ENCODE measurements around the gene ROR1.
"Not testable (repeated sequence)": the region's sequence is repeated elsewhere in the genome, so short reads cannot be mapped to it uniquely, and the experiment has no call there.

Gene ROR1

GRCh38 chr1:64186138-64186897 is 412.5 kb downstream of the ROR1 start:
- no peak for DNase-seq (ENCODE audit: low read depth)

GRCh38 chr1:64186898-64187280 is 413.1 kb downstream of the ROR1 start:
- no peak for DNase-seq (ENCODE audit: low read depth)

GRCh38 chr1:64187646-64188045 is 413.8 kb downstream of the ROR1 start:
- no peak for DNase-seq (ENCODE audit: low read depth)

GRCh38 chr1:64192290-64192689 is 418.5 kb downstream of the ROR1 start:
- no peak for DNase-seq (ENCODE audit: low read depth)

GRCh38 chr1:64194168-64195080 is 420.6 kb downstream of the ROR1 start:
- DNase-seq (ENCODE audit: low read depth): no peak

GRCh38 chr1:64195081-64195395 is 421.2 kb downstream of the ROR1 start:
- DNase-seq (ENCODE audit: low read depth): no peak

GRCh38 chr1:64196074-64196870 is 422.5 kb downstream of the ROR1 start:
- no peak for DNase-seq (ENCODE audit: low read depth)

GRCh38 chr1:64197076-64197475 is 423.3 kb downstream of the ROR1 start:
- no peak for DNase-seq (ENCODE audit: low read depth)

- no peak for DNase-seq (ENCODE audit: low read depth)
These were observed 425.3 kb downstream of the ROR1 start for GRCh38 chr1:64199154-64199553.

GRCh38 chr1:64200064-64200463 is 426.2 kb downstream of the ROR1 start:
- no peak for DNase-seq (ENCODE audit: low read depth)

GRCh38 chr1:64203420-64203819 is 429.6 kb downstream of the ROR1 start, which contains the start of gene UBE2U:
Gene UBE2U (plus strand): TSS chr1:64203623. CDS start chr1:64204051, 428 bp downstream.
- DNase-seq (ENCODE audit: low read depth): no peak

- no peak for DNase-seq (ENCODE audit: low read depth)
These were observed 435.4 kb downstream of the ROR1 start for GRCh38 chr1:64209221-64209620.

GRCh38 chr1:64212031-64212430 is 438.2 kb downstream of the ROR1 start:
- DNase-seq (ENCODE audit: low read depth): no peak

- no peak for DNase-seq (ENCODE audit: low read depth)
These were observed 441.8 kb downstream of the ROR1 start for GRCh38 chr1:64215576-64215975.

- no peak for DNase-seq (ENCODE audit: low read depth)
These were observed 446.4 kb downstream of the ROR1 start for GRCh38 chr1:64220241-64220640.

- DNase-seq (ENCODE audit: low read depth): no peak
These were observed 449.7 kb downstream of the ROR1 start for GRCh38 chr1:64223329-64224151.

GRCh38 chr1:64224236-64224635 is 450.4 kb downstream of the ROR1 start:
- DNase-seq (ENCODE audit: low read depth): not testable (repeated sequence)

GRCh38 chr1:64228167-64228957 is 454.5 kb downstream of the ROR1 start:
- DNase-seq (ENCODE audit: low read depth): no peak

GRCh38 chr1:64229307-64229706 is 455.5 kb downstream of the ROR1 start:
- no peak for DNase-seq (ENCODE audit: low read depth)
